ENCODE data around the gene ARHGAP25.

Gene ARHGAP25

DNA sequence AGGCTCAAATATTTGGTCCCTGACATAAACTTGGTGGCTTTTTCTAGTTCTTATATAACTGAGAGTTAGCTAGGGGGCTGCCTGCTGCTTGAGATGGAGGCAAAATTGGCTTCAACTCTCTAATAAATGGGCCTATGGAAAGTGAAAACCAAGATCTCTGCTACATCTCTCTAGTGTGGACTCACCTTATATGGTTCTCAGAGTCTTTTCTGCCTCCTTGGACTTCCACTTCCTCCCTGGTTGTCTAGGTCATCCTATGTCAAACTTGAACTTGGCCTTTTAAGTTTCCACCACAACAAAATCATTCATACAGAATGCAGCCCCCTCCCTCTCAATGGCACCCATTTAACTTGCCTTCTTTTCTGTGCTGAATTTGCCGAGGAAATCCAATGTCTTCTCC lies 23.9 kb upstream of the ARHGAP25 start:
- Histone ChIP-seq H2AFZ (ENCODE audit: low read depth, low read length, severe bottlenecking) (peak overlapping the region; percentile 44), H3K27ac (ENCODE audit: low read depth, low read length) (peak overlapping the region; percentile 35; the same call in 1 of the 2 replicates), H3K9me3 (ENCODE audit: insufficient read depth, low read length) (no peaks in the 10 kb centered on the region), H3K36me3 (ENCODE audit: low read length) (no peaks in the 10 kb centered on the region), H4K20me1 (ENCODE audit: low read depth, low read length) (no peaks in the 10 kb centered on the region), H3F3A (ENCODE audit: insufficient read depth) (peaks cover 10% of the 10 kb centered on the region; the same call in 1 of the 2 replicates), H3K79me2 (ENCODE audit: insufficient read depth, low read length) (no peaks in the 10 kb centered on the region), H3K27me3 (ENCODE audit: low read length) (no peaks in the 10 kb centered on the region), H3K9ac (ENCODE audit: low read length) (no peak overlapping the region), H3K4me2 (ENCODE audit: low read depth, low read length, poor library complexity, severe bottlenecking) (peak overlapping the region; percentile 13), H3K9me2 (replicated peaks; ENCODE audit: insufficient read depth, low read length) (no peaks in the 10 kb centered on the region), H3K4me3 (ENCODE audit: insufficient read depth, low read length, poor library complexity, severe bottlenecking) (no peak overlapping the region)
- no peak for TF ChIP-seq EZH2phosphoT487 (conservative IDR thresholded peaks at IDR 0.05; ENCODE audit: low read length)
- TF ChIP-seq, protein P1, sequence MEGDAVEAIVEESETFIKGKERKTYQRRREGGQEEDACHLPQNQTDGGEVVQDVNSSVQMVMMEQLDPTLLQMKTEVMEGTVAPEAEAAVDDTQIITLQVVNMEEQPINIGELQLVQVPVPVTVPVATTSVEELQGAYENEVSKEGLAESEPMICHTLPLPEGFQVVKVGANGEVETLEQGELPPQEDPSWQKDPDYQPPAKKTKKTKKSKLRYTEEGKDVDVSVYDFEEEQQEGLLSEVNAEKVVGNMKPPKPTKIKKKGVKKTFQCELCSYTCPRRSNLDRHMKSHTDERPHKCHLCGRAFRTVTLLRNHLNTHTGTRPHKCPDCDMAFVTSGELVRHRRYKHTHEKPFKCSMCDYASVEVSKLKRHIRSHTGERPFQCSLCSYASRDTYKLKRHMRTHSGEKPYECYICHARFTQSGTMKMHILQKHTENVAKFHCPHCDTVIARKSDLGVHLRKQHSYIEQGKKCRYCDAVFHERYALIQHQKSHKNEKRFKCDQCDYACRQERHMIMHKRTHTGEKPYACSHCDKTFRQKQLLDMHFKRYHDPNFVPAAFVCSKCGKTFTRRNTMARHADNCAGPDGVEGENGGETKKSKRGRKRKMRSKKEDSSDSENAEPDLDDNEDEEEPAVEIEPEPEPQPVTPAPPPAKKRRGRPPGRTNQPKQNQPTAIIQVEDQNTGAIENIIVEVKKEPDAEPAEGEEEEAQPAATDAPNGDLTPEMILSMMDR (IDR thresholded peaks at IDR 0.05; ENCODE audit: insufficient read depth, low read length, poor library complexity, severe bottlenecking) = no peak

DNA sequence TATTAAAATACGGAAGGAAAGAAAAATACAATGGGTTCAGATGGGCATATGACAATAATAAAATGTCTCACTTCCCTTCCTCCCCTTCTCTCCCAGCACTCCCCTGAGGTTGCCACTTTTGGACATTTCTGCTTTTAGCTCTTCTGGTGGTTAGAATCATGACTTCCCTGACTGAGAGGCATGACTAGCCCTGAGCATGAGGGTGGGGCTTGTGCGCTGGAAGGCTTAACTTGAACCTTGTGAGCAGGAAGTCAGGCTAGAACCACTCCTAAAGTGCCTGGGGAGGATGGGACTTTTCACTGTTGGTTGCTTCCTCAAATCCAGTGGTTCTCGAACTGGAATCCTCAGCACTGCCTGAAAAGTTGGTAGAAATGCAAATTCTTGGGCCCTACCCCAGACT lies 19.7 kb upstream of the ARHGAP25 start:
- peak overlapping the region; percentile 76 for H2AFZ ChIP-seq (ENCODE audit: low read depth, low read length, severe bottlenecking)
- no peaks in the 10 kb centered on the region for H3K9me2 ChIP-seq (replicated peaks; ENCODE audit: insufficient read depth, low read length)
- peak overlapping the region; percentile 28 for H3K4me3 ChIP-seq (ENCODE audit: insufficient read depth, low read length, poor library complexity, severe bottlenecking)
- H3K4me2 ChIP-seq (ENCODE audit: low read depth, low read length, poor library complexity, severe bottlenecking) = peak overlapping the region; percentile 43
- no peaks in the 10 kb centered on the region for H4K20me1 ChIP-seq (ENCODE audit: low read depth, low read length)
- no peak for TF ChIP-seq EZH2phosphoT487 (conservative IDR thresholded peaks at IDR 0.05; ENCODE audit: low read length)
- TF ChIP-seq, protein P1 (IDR thresholded peaks at IDR 0.05; ENCODE audit: insufficient read depth, low read length, poor library complexity, severe bottlenecking) = no peak
- no peaks in the 10 kb centered on the region for H3K79me2 ChIP-seq (ENCODE audit: insufficient read depth, low read length)
- H3K9ac ChIP-seq (ENCODE audit: low read length) = no peak overlapping the region
- H3F3A ChIP-seq (ENCODE audit: insufficient read depth) = peaks cover 20% of the 10 kb centered on the region
- H3K27ac ChIP-seq (ENCODE audit: low read depth, low read length) = peak overlapping the region; percentile 36
- H3K27me3 ChIP-seq (ENCODE audit: low read length) = no peaks in the 10 kb centered on the region
- H3K9me3 ChIP-seq (ENCODE audit: insufficient read depth, low read length) = no peaks in the 10 kb centered on the region
- H3K36me3 ChIP-seq (ENCODE audit: low read length) = no peaks in the 10 kb centered on the region

DNA sequence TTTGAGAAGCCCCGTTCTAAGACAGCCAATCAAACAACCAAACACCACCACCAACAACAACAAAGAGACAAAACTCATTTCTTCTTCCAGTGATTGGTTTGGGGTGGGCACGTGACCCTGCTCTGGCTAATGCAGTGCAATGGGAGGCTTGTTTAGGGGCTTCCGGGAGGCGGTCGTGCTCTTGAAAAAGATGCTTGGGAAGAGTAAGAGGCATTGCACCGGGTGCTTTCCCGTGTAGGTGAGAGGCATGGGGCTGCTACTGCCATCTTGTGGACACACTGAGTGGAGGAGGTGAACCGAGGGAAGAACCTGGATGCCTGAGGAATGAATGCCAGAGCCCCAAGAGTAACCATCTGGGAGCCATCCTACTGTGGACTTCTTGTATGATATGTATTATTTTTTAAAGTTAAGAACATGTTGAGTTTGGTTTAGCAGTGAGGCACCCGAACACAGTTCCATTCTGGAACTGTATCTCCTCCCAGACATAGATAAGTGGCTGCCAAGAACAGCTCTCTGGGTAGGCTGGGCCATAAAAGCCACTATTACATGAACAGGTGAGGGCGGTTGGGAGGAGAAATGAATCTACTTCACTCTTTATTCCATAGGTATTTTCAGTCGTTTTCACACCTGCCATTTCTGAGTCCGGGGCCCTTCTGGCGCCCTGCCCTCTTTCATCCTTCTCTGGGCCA lies 19.1 kb upstream of the ARHGAP25 start:
- Histone ChIP-seq H3K4me3 (ENCODE audit: insufficient read depth, low read length, poor library complexity, severe bottlenecking) (peak overlapping the region; percentile 28), H2AFZ (ENCODE audit: low read depth, low read length, severe bottlenecking) (peak overlapping the region; percentile 76), H4K20me1 (ENCODE audit: low read depth, low read length) (no peaks in the 10 kb centered on the region), H3K9me3 (ENCODE audit: insufficient read depth, low read length) (no peaks in the 10 kb centered on the region), H3K36me3 (ENCODE audit: low read length) (no peaks in the 10 kb centered on the region), H3K27ac (ENCODE audit: low read depth, low read length) (peak overlapping the region; percentile 36), H3K9ac (ENCODE audit: low read length) (no peak overlapping the region), H3K27me3 (ENCODE audit: low read length) (no peaks in the 10 kb centered on the region), H3F3A (ENCODE audit: insufficient read depth) (peaks cover 15% of the 10 kb centered on the region), H3K79me2 (ENCODE audit: insufficient read depth, low read length) (no peaks in the 10 kb centered on the region), H3K9me2 (replicated peaks; ENCODE audit: insufficient read depth, low read length) (no peaks in the 10 kb centered on the region), H3K4me2 (ENCODE audit: low read depth, low read length, poor library complexity, severe bottlenecking) (peak overlapping the region; percentile 43)
- no peak for TF ChIP-seq EZH2phosphoT487 (conservative IDR thresholded peaks at IDR 0.05; ENCODE audit: low read length)
- TF ChIP-seq, protein P1 (IDR thresholded peaks at IDR 0.05; ENCODE audit: insufficient read depth, low read length, poor library complexity, severe bottlenecking) = peak; percentile 33

All from SU-DHL-6 (cell line).